K562 (cell line): Measurements from ENCODE around the gene ATG7. TPM values are rescaled to one million over a fixed set of nuclear protein-coding genes. Genes with fewer than 3 reads are reported as not detected.

Experiments
- ATAC-seq: fragments of 200-7000 bp; cut with Tn5 transposase; 3 replicates; pipeline ENCODE4 v1.9.1; 2020; ENCODE audit warnings: moderate library complexity
- BruUV-seq: library from RNA; stranded (reverse); fragments of 400-500 nt; replicated peaks from 2 replicates; lab custom pipeline; 2021; lab: Mats Ljungman, UMichigan
- CTCF ChIA-PET: fragments of 300-600 bp; formaldehyde crosslinking; extraction: SDS; loops from one replicate; lab custom pipeline; 2021; ENCODE audit warnings: low intra/inter-chr PET ratio; lab: Yijun Ruan, JAX
- POLR2A ChIA-PET: fragments of 300-600, 350-650 bp; sonication (Branson Sonifier 250); formaldehyde crosslinking; extraction: SDS; loops from one replicate; lab custom pipeline; 2021; ENCODE audit warnings: antibody characterized with exemption, inconsistent platforms; lab: Yijun Ruan, JAX
- DNase-seq, 4 experiments: peaks; one replicate each; pipeline versions ENCODE4 v3.0.0 to v3.0.0-alpha.2; 2011 to 2018; ENCODE audit warnings: low spot score in 3 of 4, mixed read lengths in 3 of 4; ENCODE audit errors: extremely low read depth in 1 of 4
- FAIRE-seq: peaks from 2 replicates; lab custom pipeline; 2011; peaks lifted over from hg19 to GRCh38; lab: Jason Lieb, UNC
- H2AFZ ChIP-seq: 2 replicates; pipeline ENCODE4 v1.6.0; 2011; ENCODE audit warnings: low read depth, low read length, control low read depth, inconsistent platforms
- H3K27ac ChIP-seq: fragments of 200-600 bp; 3 replicates; pipeline ENCODE4 v1.8.0; 2011; ENCODE audit warnings: low read depth, mild to moderate bottlenecking, control low read depth, inconsistent platforms, low read length, moderate library complexity, mixed read lengths; ENCODE audit errors: extremely low read depth
- H3K27me3 ChIP-seq, 2 experiments: fragments of 300-600 bp in 1 of 2; 2 replicates in 1 of 2; 3 replicates in 1 of 2; pipeline versions ENCODE4 v1.6.0 to v1.8.0; 2011; ENCODE audit warnings: inconsistent platforms in 2 of 2, low read length in 2 of 2, mild to moderate bottlenecking in 1 of 2, mixed read lengths in 1 of 2, moderate library complexity in 1 of 2; ENCODE audit not compliant: control insufficient read depth in 2 of 2, insufficient read depth in 2 of 2
- H3K36me3 ChIP-seq: fragments of 300-600 bp; 3 replicates; pipeline ENCODE4 v1.8.0; 2011; ENCODE audit warnings: mild to moderate bottlenecking, low read length, inconsistent platforms; ENCODE audit not compliant: control insufficient read depth, insufficient read depth
- H3K4me1 ChIP-seq, 2 experiments: fragments of 200-600 bp in 1 of 2; replicated peaks in 1 of 2; 2 replicates in 1 of 2; 3 replicates in 1 of 2; pipeline versions ENCODE4 v1.5.1 to v1.8.0; 2011; ENCODE audit warnings: inconsistent platforms in 2 of 2, low read length in 2 of 2, mild to moderate bottlenecking in 1 of 2, mixed read lengths in 1 of 2, moderate library complexity in 1 of 2; ENCODE audit not compliant: control insufficient read depth in 2 of 2, insufficient read depth in 2 of 2
- H3K4me2 ChIP-seq: 2 replicates; pipeline ENCODE4 v1.6.1; 2011; ENCODE audit warnings: low read length, control low read depth, inconsistent platforms, mixed read lengths; ENCODE audit not compliant: insufficient read depth
- H3K4me3 ChIP-seq: fragments of 200-600 bp; sonication (generic), shearing (Covaris generic); 2 replicates; pipeline ENCODE4 v1.5.1; 2016; ENCODE audit warnings: control low read depth, inconsistent platforms
- H3K79me2 ChIP-seq: fragments of 200-600 bp; 3 replicates; pipeline ENCODE4 v1.8.0; 2011; ENCODE audit warnings: low read length, inconsistent platforms; ENCODE audit not compliant: control insufficient read depth, insufficient read depth
- H3K9ac ChIP-seq, 2 experiments: 2 replicates each; pipeline versions ENCODE4 v1.6.0 to v1.6.1; 2011; ENCODE audit warnings: low read depth in 2 of 2, low read length in 2 of 2, control low read depth in 1 of 2, inconsistent platforms in 1 of 2, mild to moderate bottlenecking in 1 of 2, mixed read lengths in 1 of 2; ENCODE audit not compliant: insufficient read depth in 1 of 2
- H3K9me1 ChIP-seq: one replicate; pipeline ENCODE4 v1.6.0; 2011; ENCODE audit warnings: inconsistent platforms, mild to moderate bottlenecking, low read length, moderate library complexity; ENCODE audit not compliant: control insufficient read depth, insufficient read depth
- H3K9me3 ChIP-seq: replicated peaks from 2 replicates; pipeline ENCODE4 v1.5.1; 2011; ENCODE audit warnings: low read depth, low read length, inconsistent platforms; ENCODE audit not compliant: control insufficient read depth, insufficient read depth
- H4K20me1 ChIP-seq: replicated peaks from 2 replicates; pipeline ENCODE4 v1.6.1; 2011; ENCODE audit warnings: low read length, inconsistent platforms, mixed read lengths; ENCODE audit not compliant: control insufficient read depth, insufficient read depth
- CBFA2T2 ChIP-seq: fragments of 450-650 bp; conservative IDR thresholded peaks from 2 replicates; pipeline ENCODE4 v1.6.1; 2017; ENCODE audit warnings: mild to moderate bottlenecking
- CBX1 ChIP-seq: sonication (generic); IDR thresholded peaks from 2 replicates; pipeline ENCODE4 v1.6.1; 2016; ENCODE audit warnings: antibody characterized with exemption, low read depth, mild to moderate bottlenecking
- HDAC2 ChIP-seq: fragments of 450-650 bp; IDR thresholded peaks from 2 replicates; pipeline ENCODE4 v1.6.1; 2016; ENCODE audit warnings: mild to moderate bottlenecking
- HLTF ChIP-seq: fragments of 450-650 bp; IDR thresholded peaks from 2 replicates; pipeline ENCODE4 v1.6.1; 2016
- ILK ChIP-seq: fragments of 450-650 bp; IDR thresholded peaks from 2 replicates; pipeline ENCODE4 v1.6.1; 2016; ENCODE audit warnings: missing genetic modification characterization, low read depth, mild to moderate bottlenecking, missing compliant biosample characterization, moderate library complexity, borderline replicate concordance
- POLR2AphosphoS2 ChIP-seq: IDR thresholded peaks from 2 replicates; pipeline ENCODE4 v1.6.1; 2012; ENCODE audit warnings: low read length, improper control_type of control experiment
- PRPF4 ChIP-seq: fragments of 200-400 bp; formaldehyde crosslinking; IDR thresholded peaks from one replicate; pipeline ENCODE4 v1.6.1; 2017; ENCODE audit warnings: low read length, low read depth, mild to moderate bottlenecking; ENCODE audit not compliant: insufficient read depth, poor library complexity, severe bottlenecking
- SRSF1 ChIP-seq: fragments of 200-400 bp; formaldehyde crosslinking; IDR thresholded peaks from 2 replicates; pipeline ENCODE4 v1.6.1; 2017; ENCODE audit warnings: mild to moderate bottlenecking, low read depth, low read length, moderate library complexity
- STAT5B ChIP-seq: fragments of 250-450 bp; sonication (Bioruptor Pico); IDR thresholded peaks from 2 replicates; pipeline ENCODE4 v1.8.0; 2021; ENCODE audit warnings: mild to moderate bottlenecking, inconsistent platforms
- TRIM24 ChIP-seq, 2 experiments: fragments of 450-650 bp; IDR thresholded peaks; 2 replicates each; pipeline ENCODE4 v1.6.1; 2016
- ZFP36 ChIP-seq: fragments of 150-350 bp; IDR thresholded peaks from 2 replicates; pipeline ENCODE4 v1.6.1; 2018; ENCODE audit warnings: low read length, low read depth; ENCODE audit not compliant: partially characterized antibody
- ZNF766 ChIP-seq: fragments of 200-800 bp; sonication (Bioruptor generic); conservative IDR thresholded peaks from 2 replicates; pipeline ENCODE4 v1.6.1; 2016; ENCODE audit warnings: missing genetic modification characterization, missing compliant biosample characterization
- WGBS: fragments of 100-300 bp; shearing (Covaris generic); methylation state at CpG from one replicate; pipeline ENCODE4 v1.1.6; 2016; ENCODE audit warnings: low coverage, mixed read lengths; ENCODE audit not compliant: insufficient coverage; ENCODE audit errors: missing lambda C conversion rate; 5-methylcytosine and 5-hydroxymethylcytosine counted together
- in situ Hi-C: fragments of 300-500 bp; cut with MboI; formaldehyde crosslinking; loops from 4 replicates; pipeline ENCODE4 v1.15.0; 2018; ENCODE audit warnings: inconsistent platforms, mixed read lengths
- intact Hi-C: fragments of 100-400 bp; cut with micrococcal nuclease; formaldehyde crosslinking; loops from 2 replicates; pipeline ENCODE4 v1.14.2; 2022
- polyA plus RNA-seq, 8 experiments: library from polyadenylated mRNA; depleted of rRNA in 4 of 8; stranded (reverse) in 5 of 8; unstranded in 3 of 8; fragments of >200 nt; fragmentation: Nextera tagmentation in 2 of 8; fragmentation: Illumina TruSeq in 1 of 8; extraction: Ambion mirVana in 2 of 8; extraction: Trizol in 1 of 8; gene quantifications; 2 replicates each; pipeline versions ENCODE4 v1.2.1 to v1.2.3, GENCODE V29; 2011 to 2014; ENCODE audit warnings: inconsistent platforms in 1 of 8, missing spikeins in 1 of 8
- total RNA-seq, 7 experiments: library from RNA; depleted of rRNA in 6 of 7; stranded (reverse); fragments of >200 nt in 6 of 7; fragmentation: Illumina TruSeq in 2 of 7; extraction: Trizol in 2 of 7; gene quantifications; 2 replicates each; pipeline versions ENCODE4 v1.2.1 to v1.2.3, GENCODE V29; 2011 to 2021; ENCODE audit warnings: low replicate concordance in 1 of 7
- TF ChIP-seq, protein P1 (sequence below): fragments of 450-650 bp; formaldehyde crosslinking; IDR thresholded peaks from 2 replicates; pipeline ENCODE4 v1.4.0; 2022; ENCODE audit warnings: missing genetic modification characterization
- TF ChIP-seq, protein P2 (sequence below): sonication (generic); formaldehyde crosslinking; IDR thresholded peaks from 2 replicates; pipeline ENCODE4 v1.8.1; 2022; ENCODE audit warnings: missing genetic modification reagents
- TF ChIP-seq, protein P3 (sequence below), 2 experiments: fragments of 450-650 bp; IDR thresholded peaks; 2 replicates each; pipeline ENCODE4 v1.6.1; 2016

Gene ATG7
- total and polyA plus RNA-seq, 9 of the 15 experiments (the other 6 are each of a cell fraction or from before 2014, with no cell fraction given): 18.3 to 45.3 (median 33.6) TPM

DNA sequence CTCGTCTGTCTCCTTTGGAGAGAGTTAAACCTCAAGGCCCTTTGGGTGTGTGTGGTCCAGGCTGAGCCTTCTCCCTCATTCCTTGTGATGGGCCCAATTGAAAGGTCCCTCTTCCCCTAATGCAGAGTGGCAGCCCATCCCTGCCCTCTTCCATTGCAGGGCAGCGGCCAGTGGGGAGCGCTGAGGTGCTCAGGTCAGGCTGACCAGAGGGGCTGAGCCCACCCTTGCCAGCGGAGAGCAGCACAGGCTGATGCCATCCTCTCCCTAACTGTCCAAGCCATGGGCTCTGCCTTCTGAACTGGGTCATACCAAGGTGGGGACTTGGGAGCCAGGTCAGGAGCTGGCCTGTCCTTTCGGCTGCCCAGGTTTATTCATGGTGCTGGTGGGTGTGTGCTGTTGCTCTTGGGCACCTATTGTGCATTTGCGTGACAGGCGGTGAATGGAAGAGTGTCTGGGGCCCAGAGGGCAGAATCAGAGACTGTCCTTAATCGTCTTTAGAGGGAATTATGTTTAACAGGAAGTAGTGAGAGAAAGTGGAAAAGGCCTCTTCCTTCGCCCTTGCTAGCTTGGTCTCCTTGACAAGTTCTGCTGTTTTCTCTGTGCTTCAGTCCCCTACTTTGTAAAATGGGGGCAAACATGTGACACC, 274.6 kb downstream of the ATG7 start (continued):
- TF ChIP-seq, protein P1, sequence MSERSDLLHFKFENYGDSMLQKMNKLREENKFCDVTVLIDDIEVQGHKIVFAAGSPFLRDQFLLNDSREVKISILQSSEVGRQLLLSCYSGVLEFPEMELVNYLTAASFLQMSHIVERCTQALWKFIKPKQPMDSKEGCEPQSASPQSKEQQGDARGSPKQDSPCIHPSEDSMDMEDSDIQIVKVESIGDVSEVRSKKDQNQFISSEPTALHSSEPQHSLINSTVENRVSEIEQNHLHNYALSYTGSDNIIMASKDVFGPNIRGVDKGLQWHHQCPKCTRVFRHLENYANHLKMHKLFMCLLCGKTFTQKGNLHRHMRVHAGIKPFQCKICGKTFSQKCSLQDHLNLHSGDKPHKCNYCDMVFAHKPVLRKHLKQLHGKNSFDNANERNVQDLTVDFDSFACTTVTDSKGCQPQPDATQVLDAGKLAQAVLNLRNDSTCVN (CRISPR knock-in tag): no peak
- TF ChIP-seq TRIM24 (IDR thresholded peaks at IDR 0.05) (no peak), HLTF (no peak), SRSF1 (no peak), PRPF4 (no peak), HDAC2 (no peak), STAT5B (CRISPR knock-in tag) (no peak)
- TF ChIP-seq, protein P2, sequence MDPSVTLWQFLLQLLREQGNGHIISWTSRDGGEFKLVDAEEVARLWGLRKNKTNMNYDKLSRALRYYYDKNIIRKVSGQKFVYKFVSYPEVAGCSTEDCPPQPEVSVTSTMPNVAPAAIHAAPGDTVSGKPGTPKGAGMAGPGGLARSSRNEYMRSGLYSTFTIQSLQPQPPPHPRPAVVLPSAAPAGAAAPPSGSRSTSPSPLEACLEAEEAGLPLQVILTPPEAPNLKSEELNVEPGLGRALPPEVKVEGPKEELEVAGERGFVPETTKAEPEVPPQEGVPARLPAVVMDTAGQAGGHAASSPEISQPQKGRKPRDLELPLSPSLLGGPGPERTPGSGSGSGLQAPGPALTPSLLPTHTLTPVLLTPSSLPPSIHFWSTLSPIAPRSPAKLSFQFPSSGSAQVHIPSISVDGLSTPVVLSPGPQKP: no peak
- TF ChIP-seq, all 486 proteins: peak for 0

DNA sequence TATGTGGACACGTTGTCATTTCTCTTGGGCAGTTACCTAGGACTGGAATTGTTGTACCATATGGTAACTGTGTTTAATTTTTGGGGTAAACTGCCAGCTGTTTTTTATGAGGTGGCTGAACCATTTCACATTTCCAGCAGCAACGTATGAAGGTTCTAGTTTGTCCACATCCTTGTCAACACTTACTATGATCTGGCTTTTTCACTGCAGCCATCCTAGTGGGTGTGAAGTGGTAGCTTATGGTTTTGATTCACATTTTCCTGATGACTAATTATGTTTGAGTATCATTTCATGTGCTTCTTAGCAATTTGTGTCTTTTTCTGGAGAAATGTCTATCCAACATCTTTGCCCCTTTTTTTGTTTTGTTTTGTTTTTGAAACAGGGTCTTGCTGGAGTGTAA, 275.3 kb downstream of the ATG7 start:
- TF ChIP-seq POLR2AphosphoS2: no peak
- no peak for TF ChIP-seq CBX1
- TF ChIP-seq ILK (tag): no peak
- no peak for TF ChIP-seq STAT5B (CRISPR knock-in tag)
- TF ChIP-seq, protein P3, sequence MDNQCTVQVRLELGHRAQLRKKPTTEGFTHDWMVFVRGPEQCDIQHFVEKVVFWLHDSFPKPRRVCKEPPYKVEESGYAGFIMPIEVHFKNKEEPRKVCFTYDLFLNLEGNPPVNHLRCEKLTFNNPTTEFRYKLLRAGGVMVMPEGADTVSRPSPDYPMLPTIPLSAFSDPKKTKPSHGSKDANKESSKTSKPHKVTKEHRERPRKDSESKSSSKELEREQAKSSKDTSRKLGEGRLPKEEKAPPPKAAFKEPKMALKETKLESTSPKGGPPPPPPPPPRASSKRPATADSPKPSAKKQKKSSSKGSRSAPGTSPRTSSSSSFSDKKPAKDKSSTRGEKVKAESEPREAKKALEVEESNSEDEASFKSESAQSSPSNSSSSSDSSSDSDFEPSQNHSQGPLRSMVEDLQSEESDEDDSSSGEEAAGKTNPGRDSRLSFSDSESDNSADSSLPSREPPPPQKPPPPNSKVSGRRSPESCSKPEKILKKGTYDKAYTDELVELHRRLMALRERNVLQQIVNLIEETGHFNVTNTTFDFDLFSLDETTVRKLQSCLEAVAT (IDR thresholded peaks at IDR 0.05): no peak
- peak; percentile 46 for TF ChIP-seq ZFP36
- no peak for TF ChIP-seq CBFA2T2
- no peak for TF ChIP-seq ZNF766
- TF ChIP-seq, all 486 proteins: peak for 1
- FAIRE-seq: no peak
- no peak overlapping the region for H2AFZ ChIP-seq
- no peak for ATAC-seq
- no peaks in the 10 kb centered on the region for H3K9me1 ChIP-seq
- H3K9me3 ChIP-seq: no peaks in the 10 kb centered on the region
- no peak overlapping the region for H3K4me2 ChIP-seq
- no peaks in the 10 kb centered on the region for H3K27me3 ChIP-seq
- ChIA-PET CTCF (no interaction called here), POLR2A (interaction anchor here (0.6 kb wide), 1 partner anchor 21 kb away, joined by 5 read pairs; no protein-coding TSS in a partner anchor)
- H3K36me3 ChIP-seq: no peaks in the 10 kb centered on the region
- no peaks in the 10 kb centered on the region for H4K20me1 ChIP-seq
- intact Hi-C loops (loop anchor here (10.0 kb wide), 1 partner anchor 163 kb away; no protein-coding TSS in a partner anchor), in situ Hi-C loops (no loop called here)
- no peak overlapping the region for H3K4me3 ChIP-seq
- BruUV-seq: no TSS peak
- DNase-seq: no peak
- H3K79me2 ChIP-seq: no peaks in the 10 kb centered on the region
- no peak overlapping the region for H3K9ac ChIP-seq
- WGBS: 23% methylated on average over 2 of the region's 2 CpGs
- H3K4me1 ChIP-seq: peaks cover 0 to 11% of the 10 kb centered on the region in 2 experiments; a peak in 3 of 5 replicates
- H3K27ac ChIP-seq: no peak overlapping the region
